Epithelial cell of esophagus (primary cell): ENCODE data around the gene NKAIN2.

ENCODE experiments used
- DNase-seq: peaks from one replicate; pipeline ENCODE4 v3.0.0; 2010; ENCODE audit warnings: low read depth
- H3K4me3 ChIP-seq: 2 replicates; pipeline ENCODE4 v1.5.1; 2011; ENCODE audit warnings: mild to moderate bottlenecking, low read length, control low read depth
- CTCF ChIP-seq: IDR thresholded peaks from 2 replicates; pipeline ENCODE4 v1.5.1; 2011; ENCODE audit warnings: low read depth, mild to moderate bottlenecking, low read length, control low read depth, inconsistent platforms; ENCODE audit not compliant: insufficient read depth; ENCODE audit errors: missing control alignments

Gene NKAIN2

DNA sequence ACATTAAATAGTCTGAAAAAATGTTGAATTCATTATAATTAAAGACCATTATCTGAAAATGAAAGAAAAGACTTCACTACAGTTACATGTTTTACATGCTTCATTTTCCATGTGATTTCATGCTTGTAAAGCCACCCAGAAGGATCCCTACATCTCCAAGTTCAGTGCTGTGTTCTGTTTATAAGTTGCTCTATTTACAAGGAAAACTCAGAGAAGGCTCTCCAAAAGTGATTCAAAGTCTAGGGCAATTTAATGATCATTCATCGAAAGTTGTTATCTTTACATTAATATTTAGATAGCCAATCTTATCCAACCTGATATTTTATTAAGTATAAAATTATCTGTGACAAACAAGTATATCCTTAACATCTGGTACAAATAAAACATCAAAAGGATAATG lies 663.7 kb downstream of the NKAIN2 start:
- no peak for TF ChIP-seq CTCF

GRCh38 chr6:124470803-124471202 lies 667.1 kb downstream of the NKAIN2 start:
- H3K4me3 ChIP-seq: no peak overlapping the region
- no peak for DNase-seq
- TF ChIP-seq CTCF: no peak

More for the DNA sequence above, 663.7 kb downstream of the NKAIN2 start:
- H3K4me3 ChIP-seq: no peak overlapping the region
- DNase-seq: no peak

- DNase-seq: no peak
- H3K4me3 ChIP-seq: no peak overlapping the region
- no peak for TF ChIP-seq CTCF
Observed at GRCh38 chr6:124475176-124475575, 671.5 kb downstream of the NKAIN2 start.

DNA sequence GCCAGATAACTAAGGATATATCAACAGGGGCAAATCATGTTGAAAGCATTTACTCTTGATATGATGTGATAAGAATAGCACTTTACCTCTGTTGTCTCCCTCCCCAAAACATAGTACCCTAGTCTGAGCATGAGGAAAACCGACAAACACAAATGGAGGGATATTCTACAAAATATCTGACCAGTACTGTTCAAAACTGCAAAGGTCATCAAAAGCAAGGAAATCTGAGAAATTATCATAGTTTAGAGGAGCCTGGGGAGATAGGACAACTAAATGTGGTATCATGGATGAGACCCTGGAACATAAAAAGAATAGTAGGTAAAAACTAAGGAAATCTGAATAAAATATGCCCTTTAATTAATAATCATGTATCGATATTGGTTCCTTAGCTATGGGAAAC lies 675.2 kb downstream of the NKAIN2 start:
- no peak for DNase-seq
- TF ChIP-seq CTCF: no peak

GRCh38 chr6:124479991-124480430 lies 676.3 kb downstream of the NKAIN2 start:
- no peak for TF ChIP-seq CTCF
- DNase-seq: no peak

More for the DNA sequence above, 675.2 kb downstream of the NKAIN2 start:
- H3K4me3 ChIP-seq: no peak overlapping the region

DNA sequence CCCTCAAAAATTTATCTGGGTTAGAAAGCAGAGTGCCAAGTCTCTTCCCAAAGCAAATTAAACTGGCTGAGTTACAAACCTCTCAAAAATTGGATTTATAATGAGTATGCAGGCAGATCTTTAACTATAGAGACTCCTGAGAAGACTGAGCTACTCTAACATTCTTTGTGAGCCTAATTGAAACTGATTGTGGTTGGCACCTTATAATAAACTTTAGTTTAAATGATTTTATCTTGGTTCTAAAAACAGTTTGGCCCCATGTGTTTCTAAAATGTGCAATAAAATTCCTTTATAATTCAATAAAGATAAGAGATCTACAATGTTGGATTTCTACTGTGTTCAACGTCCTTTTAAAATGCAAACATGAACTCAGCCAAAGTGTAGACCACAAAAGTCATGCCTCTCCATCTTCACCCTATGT lies 678.4 kb downstream of the NKAIN2 start:
- no peak overlapping the region for H3K4me3 ChIP-seq
- no peak for TF ChIP-seq CTCF
- DNase-seq: no peak

More at GRCh38 chr6:124479991-124480430, 676.3 kb downstream of the NKAIN2 start:
- H3K4me3 ChIP-seq: no peak overlapping the region

DNA sequence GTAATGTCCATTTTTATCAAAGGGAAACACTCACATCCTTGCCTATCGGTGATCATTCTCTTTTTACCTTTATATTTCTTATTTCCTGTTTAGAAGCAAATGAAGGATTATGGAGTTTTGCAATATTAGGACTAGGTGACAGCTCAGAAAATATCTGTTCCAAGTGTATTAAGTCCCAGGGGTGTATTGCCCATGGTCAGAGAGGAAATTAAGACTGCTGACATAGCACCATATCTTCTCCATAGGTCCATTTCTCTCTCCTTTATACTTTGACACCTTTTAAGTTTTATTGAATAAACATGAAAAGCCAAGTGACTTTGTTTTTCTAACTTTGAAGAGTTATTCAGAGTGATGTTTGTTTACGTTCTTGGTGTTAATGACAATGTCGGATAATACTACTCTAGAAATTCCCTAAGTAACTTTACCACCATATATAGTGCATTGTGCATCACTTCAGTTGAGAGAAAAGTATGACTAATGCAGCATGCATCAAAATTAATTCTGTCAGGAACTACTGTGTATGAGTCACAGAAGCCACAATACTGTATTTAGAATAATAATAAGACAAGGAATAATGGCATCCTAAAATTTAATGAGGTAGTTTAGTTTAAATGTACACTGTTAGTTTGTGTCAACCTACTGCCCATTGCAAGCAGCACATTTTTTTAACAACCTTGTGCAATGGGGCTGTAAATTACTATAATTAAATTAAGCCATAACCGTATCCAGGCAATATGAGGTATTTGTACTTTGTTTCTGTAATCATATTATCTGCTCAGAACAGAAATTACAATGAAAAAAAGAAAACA lies 684.2 kb downstream of the NKAIN2 start:
- no peak overlapping the region for H3K4me3 ChIP-seq
- DNase-seq: peak; percentile 69
- no peak for TF ChIP-seq CTCF
